ENCODE data around the gene SLC13A5. TPM values are rescaled to one million over a fixed set of nuclear protein-coding genes. Genes with fewer than 3 reads are reported as not detected.
"Not testable (repeated sequence)": the region's sequence is repeated elsewhere in the genome, so short reads cannot be mapped to it uniquely, and the experiment has no call there.

Gene SLC13A5
- total RNA-seq, 6 donors from 2014 or later = 0.09 to 0.27 TPM; not detected in 4

DNA sequence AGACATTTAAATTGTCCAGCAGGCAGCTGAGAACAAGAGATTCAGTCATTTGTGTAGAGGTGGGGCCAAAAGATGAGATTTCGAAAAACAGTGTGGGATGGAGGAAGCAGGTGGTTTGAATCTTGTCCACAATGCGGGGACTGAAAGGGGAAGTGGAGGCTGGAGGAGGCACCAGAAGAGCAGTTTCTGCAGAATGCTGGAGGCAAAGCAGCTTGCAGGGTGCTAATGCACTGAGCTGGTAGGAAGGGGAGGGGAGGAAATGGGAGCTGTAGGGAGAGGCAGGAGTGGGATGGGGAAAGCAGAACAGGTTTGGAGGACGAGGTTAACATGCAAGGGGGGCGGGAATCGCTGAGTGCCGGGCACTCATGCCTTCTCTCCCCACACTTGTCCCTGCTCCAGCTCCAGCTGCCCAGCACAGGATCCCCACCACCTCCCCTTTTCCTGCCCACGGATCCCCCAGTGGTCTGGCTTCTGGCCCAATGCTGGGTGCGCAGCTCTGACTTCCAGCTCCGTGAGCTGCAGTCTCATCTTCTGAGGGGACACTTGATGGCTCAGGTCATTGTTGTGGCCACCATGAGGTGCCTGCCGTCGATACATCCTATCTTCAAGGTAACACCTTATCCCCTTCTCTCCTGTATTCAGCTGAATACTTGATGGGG lies 52.2 kb downstream of the SLC13A5 start:
- DNase-seq (no peak), ATAC-seq (ENCODE audit: low FRiP score in 2 of 2) (peak in 1 of 2 donors; percentile 61)
- H3K27me3 ChIP-seq = no peaks in the 10 kb centered on the region
- TF ChIP-seq, protein P1, sequence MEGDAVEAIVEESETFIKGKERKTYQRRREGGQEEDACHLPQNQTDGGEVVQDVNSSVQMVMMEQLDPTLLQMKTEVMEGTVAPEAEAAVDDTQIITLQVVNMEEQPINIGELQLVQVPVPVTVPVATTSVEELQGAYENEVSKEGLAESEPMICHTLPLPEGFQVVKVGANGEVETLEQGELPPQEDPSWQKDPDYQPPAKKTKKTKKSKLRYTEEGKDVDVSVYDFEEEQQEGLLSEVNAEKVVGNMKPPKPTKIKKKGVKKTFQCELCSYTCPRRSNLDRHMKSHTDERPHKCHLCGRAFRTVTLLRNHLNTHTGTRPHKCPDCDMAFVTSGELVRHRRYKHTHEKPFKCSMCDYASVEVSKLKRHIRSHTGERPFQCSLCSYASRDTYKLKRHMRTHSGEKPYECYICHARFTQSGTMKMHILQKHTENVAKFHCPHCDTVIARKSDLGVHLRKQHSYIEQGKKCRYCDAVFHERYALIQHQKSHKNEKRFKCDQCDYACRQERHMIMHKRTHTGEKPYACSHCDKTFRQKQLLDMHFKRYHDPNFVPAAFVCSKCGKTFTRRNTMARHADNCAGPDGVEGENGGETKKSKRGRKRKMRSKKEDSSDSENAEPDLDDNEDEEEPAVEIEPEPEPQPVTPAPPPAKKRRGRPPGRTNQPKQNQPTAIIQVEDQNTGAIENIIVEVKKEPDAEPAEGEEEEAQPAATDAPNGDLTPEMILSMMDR (IDR thresholded peaks at IDR 0.05) = no peak
- TF ChIP-seq POLR2AphosphoS5 (IDR thresholded peaks at IDR 0.05) (no peak), POLR2A (IDR thresholded peaks at IDR 0.05) (no peak), EP300 (IDR thresholded peaks at IDR 0.05) (no peak)
- no peak overlapping the region for H3K27ac ChIP-seq
- no peaks in the 10 kb centered on the region for H3K36me3 ChIP-seq
- WGBS, 2 donors = 43% methylated on average over 11 of the region's 11 CpGs
- peaks cover 0 to 12% (median 4%) of the 10 kb centered on the region in 4 donors for H3K4me1 ChIP-seq
- no peaks in the 10 kb centered on the region for H3K9me3 ChIP-seq
- no peak overlapping the region for H3K4me3 ChIP-seq

DNA sequence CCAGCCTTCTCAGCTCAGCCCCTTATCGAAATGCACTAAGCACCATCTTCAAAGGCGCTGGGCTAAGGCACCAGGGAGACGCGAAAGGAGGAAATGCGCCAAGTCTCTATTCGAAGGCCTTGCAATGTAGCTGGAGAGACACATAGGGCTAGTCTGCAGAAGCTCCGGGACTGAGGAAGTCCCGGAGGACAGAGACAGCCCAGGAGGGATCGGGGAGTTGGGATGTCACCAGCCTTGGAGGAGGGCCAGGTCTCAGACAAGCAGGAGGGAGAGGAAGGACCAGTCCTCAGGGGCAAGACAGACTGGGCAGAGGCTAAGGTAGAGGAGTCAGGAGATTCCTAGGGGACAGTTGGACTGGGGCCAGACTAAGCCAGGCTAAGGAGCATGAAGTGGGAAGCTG lies 53.1 kb downstream of the SLC13A5 start:
- no peak overlapping the region for H3K27ac ChIP-seq
- TF ChIP-seq POLR2AphosphoS5 (IDR thresholded peaks at IDR 0.05) (no peak), POLR2A (IDR thresholded peaks at IDR 0.05) (no peak), EP300 (IDR thresholded peaks at IDR 0.05) (no peak)
- TF ChIP-seq, protein P1 (IDR thresholded peaks at IDR 0.05) = no peak
- peaks cover 3 to 14% (median 8%) of the 10 kb centered on the region in 4 donors for H3K4me1 ChIP-seq
- ATAC-seq (ENCODE audit: low FRiP score in 2 of 2) = peak in 1 of 2 donors; percentile 30
- no peaks in the 10 kb centered on the region for H3K9me3 ChIP-seq
- peaks cover 0 to 3% (median under 1%) of the 10 kb centered on the region in 4 donors for H3K27me3 ChIP-seq
- no peak for DNase-seq
- H3K36me3 ChIP-seq = no peaks in the 10 kb centered on the region
- WGBS, 2 donors = 68 to 69% methylated on average over 9 of the region's 9 CpGs
- H3K4me3 ChIP-seq = no peak overlapping the region

DNA sequence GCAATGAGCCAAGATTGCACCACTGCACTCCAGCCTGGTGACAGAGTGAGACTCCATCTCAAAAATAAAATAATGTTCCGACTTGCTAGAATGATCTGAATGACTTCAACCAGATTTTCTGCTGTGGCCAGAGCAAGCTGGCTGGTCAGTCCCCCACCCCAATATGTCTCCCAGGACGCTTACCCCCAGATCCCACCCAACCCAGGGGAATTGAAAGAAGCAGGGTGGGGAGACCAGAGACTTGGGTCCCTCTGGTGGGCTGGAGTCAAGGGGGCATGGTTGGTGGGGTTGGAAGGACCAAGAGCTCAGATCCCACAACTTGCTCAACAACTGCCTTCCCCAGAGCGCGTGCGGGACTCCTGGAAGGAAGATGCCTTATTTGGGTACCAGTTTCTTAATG lies 54.8 kb downstream of the SLC13A5 start:
- not testable (repeated sequence) for H3K27ac ChIP-seq; H3K4me3 ChIP-seq; H3K27me3 ChIP-seq; H3K36me3 ChIP-seq; ATAC-seq (ENCODE audit: low FRiP score in 2 of 2); H3K9me3 ChIP-seq; DNase-seq
- whole genome bisulfite sequencing, 2 donors = 85 to 97% methylated on average over 2 to 5 of the region's 5 CpGs
- peaks cover 7 to 14% (median 11%) of the 10 kb centered on the region in 4 donors for H3K4me1 ChIP-seq

DNA sequence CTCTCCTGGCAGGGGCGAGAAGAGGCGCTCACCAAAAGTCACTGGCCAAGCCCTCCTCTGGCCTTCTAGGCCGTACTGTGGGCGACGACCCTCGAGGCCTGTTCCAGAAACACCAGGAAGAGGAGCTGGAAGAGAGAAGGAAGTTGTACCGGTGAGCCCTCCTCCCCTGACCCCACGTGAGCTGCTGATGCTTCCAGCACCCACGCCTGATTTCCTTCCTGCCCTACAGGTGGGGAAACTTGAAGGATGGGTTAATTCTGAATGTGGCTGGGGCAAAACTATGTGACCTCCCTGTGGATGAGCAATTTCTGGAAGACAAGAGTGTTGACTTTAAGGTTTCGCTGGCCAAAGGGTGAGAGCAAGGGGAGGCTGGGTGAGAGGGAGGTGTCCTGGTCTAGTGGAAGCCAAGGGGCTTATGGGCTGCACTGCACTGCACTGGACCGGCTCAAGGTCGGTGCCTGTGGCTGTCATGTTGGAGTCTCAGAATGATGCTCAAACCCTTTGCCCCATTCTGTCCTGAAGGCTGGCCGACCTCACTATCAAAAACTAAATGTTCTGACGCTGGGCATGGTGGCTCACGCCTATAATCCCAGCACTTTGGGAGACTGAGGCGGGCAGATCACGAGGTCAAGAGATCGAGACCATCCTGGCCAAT lies 55.4 kb downstream of the SLC13A5 start:
- TF ChIP-seq EP300 (IDR thresholded peaks at IDR 0.05) = no peak
- TF ChIP-seq, protein P1 (IDR thresholded peaks at IDR 0.05) = no peak
- no peak for TF ChIP-seq POLR2AphosphoS5 (IDR thresholded peaks at IDR 0.05)
- TF ChIP-seq POLR2A (IDR thresholded peaks at IDR 0.05) = no peak
- DNase-seq (no peak), ATAC-seq (ENCODE audit: low FRiP score in 2 of 2) (no peak)
- Histone ChIP-seq H3K9me3 (no peaks in the 10 kb centered on the region), H3K27ac (no peak overlapping the region), H3K4me1 (peaks cover 7 to 19% (median 16%) of the 10 kb centered on the region in 4 donors), H3K27me3 (peaks cover 0 to 6% (median 2%) of the 10 kb centered on the region in 4 donors), H3K36me3 (no peaks in the 10 kb centered on the region), H3K4me3 (peak overlapping the region in 3 of 4 donors; percentile 24 to 42 (median 30))
- 63 to 73% methylated on average over 17 to 18 of the region's 18 CpGs for WGBS, 2 donors

DNA sequence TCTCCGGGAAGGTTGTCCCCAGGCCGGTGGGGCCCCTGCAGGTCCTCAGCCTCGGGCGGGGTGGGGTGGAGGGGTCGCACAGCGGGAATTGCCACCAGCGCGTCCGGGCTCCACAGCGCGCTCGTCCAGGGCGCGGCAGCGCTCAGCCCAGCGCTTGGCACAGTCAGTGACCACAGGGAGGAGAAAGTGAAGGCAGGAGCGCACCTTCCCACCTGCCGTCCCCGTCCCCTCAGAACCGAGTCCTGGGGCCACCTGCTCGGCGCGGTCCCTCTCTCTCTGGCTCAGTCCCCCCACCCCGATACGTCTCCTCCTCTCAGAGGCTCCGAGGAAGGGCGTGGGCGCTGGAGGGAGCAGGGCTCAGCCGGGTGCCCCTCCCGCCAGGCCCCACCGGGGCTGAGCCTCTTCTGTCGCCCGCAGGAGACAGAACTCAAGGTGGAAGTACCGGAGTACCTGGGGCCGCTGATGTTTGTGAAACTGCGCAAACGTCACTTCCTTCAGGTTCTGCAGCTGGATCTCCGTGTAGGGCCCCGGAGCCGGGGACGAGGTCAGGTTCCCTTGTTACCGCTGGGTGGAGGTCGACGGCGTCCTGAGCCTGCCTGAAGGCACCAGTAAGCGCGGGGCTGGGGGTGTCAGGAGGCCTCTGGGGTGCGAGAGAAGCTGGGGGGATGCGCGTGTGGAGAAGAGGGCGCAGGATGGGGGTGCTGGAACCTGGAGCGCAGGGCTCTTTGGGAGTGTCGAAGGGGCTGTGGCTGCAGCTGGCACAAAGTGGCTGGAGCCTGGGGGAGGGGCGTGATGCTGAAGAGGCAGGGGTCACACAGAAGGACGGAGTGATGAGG lies 56.2 kb downstream of the SLC13A5 start:
- H3K27ac ChIP-seq, H3K9me3 ChIP-seq, H3K36me3 ChIP-seq, H3K27me3 ChIP-seq: not testable (repeated sequence)
- ATAC-seq (ENCODE audit: low FRiP score in 2 of 2) = peak; percentile 1 to 13
- WGBS, 2 donors = 5 to 12% methylated on average over 11 to 25 of the region's 55 CpGs
- Histone ChIP-seq H3K4me1 (peaks cover 13 to 27% (median 24%) of the 10 kb centered on the region in 4 donors), H3K4me3 (peak overlapping the region in 3 of 4 donors; percentile 24 to 42 (median 30))
- DNase-seq = peak in 1 of 2 donors; percentile 56

DNA sequence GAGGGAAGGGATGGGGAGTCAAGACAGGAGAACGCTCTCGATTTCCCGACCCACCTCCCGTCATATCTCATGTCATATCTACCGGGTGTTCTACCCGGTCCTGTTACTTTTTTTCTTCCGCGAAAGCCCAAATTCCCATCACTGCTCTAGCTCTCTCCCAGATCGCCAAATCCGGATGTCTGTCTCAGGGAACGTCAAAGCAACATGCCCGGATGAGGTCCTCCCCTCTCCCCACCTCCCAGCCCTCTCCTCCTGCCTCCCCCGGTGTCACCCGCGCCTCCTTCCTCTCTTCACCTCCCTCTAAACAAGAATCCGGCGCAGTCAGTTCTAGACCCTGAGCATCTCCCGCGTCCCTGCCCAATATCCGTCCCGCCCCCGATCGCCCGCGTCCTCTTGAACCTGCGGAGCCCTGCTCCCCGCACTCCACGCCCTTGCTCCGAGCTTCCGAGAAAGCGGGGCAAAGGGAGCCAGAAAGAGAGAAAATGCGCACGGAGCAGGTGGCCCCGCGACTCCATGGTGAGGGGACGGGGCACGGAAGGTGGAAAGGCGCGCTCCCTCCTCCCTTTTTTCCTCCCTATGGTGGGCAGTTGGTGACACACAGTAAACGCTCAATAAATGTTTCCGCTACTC lies 57.3 kb downstream of the SLC13A5 start:
- Histone ChIP-seq H3K4me3 (peak overlapping the region in 1 of 4 donors; percentile 23), H3K4me1 (peaks cover 17 to 30% (median 25%) of the 10 kb centered on the region in 4 donors)
- not testable (repeated sequence) for H3K27ac ChIP-seq; ATAC-seq (ENCODE audit: low FRiP score in 2 of 2); H3K36me3 ChIP-seq; H3K27me3 ChIP-seq; H3K9me3 ChIP-seq
- 3 to 11% methylated on average over 13 to 32 of the region's 41 CpGs for WGBS, 2 donors
- DNase-seq = peak in 1 of 2 donors; percentile 50
